Measurements from ENCODE around the gene TRMT10C. TPM values are rescaled to one million over a fixed set of nuclear protein-coding genes. Genes with fewer than 3 reads are reported as not detected.

TRMT10C gene
- total RNA-seq, 1 donor: 12.9 TPM

DNA sequence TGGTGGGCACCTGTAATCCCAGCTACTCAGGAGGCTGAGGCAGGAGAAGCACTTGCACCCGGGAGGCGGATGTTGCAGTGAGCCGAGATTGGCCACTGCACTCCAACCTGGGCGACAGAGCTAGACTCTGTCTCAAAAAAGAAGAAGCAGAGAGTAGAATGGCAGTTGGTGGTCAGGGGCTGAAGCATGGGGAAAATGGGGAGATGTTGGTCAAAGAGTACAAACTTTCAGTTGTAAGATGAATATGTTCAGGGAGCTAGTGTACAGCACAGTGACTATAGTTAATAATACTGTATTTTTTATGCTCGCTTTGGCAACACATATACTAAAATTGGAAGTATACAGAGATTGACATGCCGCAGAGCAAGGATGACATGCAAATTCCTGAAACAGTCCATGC is 53.9 kb downstream of the TRMT10C start:
- no peak for DNase-seq (ENCODE audit: low read depth in 2 of 3, low spot score in 2 of 3)

Small RNA genes lying within 50 kb of the gene (small RNA-seq; reads per million reads assigned to genes)
- gene RNU6-1256P: not detected

Other genes starting within 250 kb of the TRMT10C start
- gene IMPG2, start 241.3 kb upstream of the TRMT10C start, total RNA-seq: 0.27 TPM
- gene SENP7, start 48.7 kb upstream of the TRMT10C start, total RNA-seq: 10.0 TPM
- gene PCNP, start 12.3 kb downstream of the TRMT10C start, total RNA-seq: 20.7 TPM
- gene ZBTB11, start 115.3 kb downstream of the TRMT10C start, total RNA-seq: 27.7 TPM
- gene RPL24, start 124.8 kb downstream of the TRMT10C start, total RNA-seq: 647 TPM
- gene CEP97, start 162.7 kb downstream of the TRMT10C start, total RNA-seq: 8.1 TPM
- 12.4 TPM for gene NXPE3, start 217.3 kb downstream of the TRMT10C start, total RNA-seq